Stimulated activated naive CD8-positive, alpha-beta T cell treated with anti-CD3 and anti-CD28 coated beads, Interleukin-15, amount 100 ng/mL, for 72 hours (primary cell): Measurements from ENCODE around the gene SH3RF1.
A peak's percentile ranks its signal among the peaks of the same experiment; 100 is the strongest.

Experiments
- ATAC-seq: fragments of 150-1000 bp; cut with Tn5 transposase; 2 replicates; pipeline ENCODE4 v1.10.0; 2021; ENCODE audit warnings: mild to moderate bottlenecking, moderate library complexity
- DNase-seq, 2 donors: peaks; one replicate each; pipeline ENCODE4 v3.0.0; 2021 to 2022
- H3K27ac Mint-ChIP-seq, 2 donors: one replicate each; pipeline ENCODE4 v1.8.0; 2022; ENCODE audit warnings: mild to moderate bottlenecking in 2 of 2, mixed read lengths in 2 of 2, moderate library complexity in 2 of 2
- H3K27me3 Mint-ChIP-seq: one replicate; pipeline ENCODE4 v1.8.0; 2022; ENCODE audit warnings: mixed read lengths
- H3K4me1 Mint-ChIP-seq: one replicate; pipeline ENCODE4 v1.8.0; 2022; ENCODE audit warnings: mild to moderate bottlenecking, mixed read lengths
- H3K4me3 Mint-ChIP-seq, 2 donors: one replicate each; pipeline ENCODE4 v1.8.0; 2022; ENCODE audit warnings: mild to moderate bottlenecking in 2 of 2, mixed read lengths in 2 of 2, moderate library complexity in 1 of 2
- H3K9me3 Mint-ChIP-seq, 2 donors: one replicate each; pipeline ENCODE4 v1.8.0; 2022; ENCODE audit warnings: mixed read lengths in 2 of 2

SH3RF1 gene

DNA sequence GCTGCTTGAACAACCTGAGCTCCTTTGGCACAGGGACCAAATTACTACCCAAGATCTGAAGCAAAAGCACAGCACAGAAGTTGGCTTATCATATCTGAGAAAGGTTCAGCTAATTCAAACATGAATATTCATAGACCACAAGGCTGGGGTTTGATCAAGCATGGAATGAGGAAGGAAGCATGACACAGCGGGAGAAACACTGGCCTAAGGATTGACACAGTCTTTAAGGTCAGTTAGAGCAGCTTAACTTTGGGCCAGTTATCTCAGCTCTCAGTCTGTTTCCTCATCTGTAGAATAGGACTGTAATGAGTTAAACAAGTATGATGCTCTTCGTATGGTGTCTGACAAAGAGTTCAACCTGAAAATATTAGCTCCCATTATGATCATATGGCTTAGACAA, 172.2 kb downstream of the SH3RF1 start:
- no peak for DNase-seq
- no peak overlapping the region for H3K4me3 Mint-ChIP-seq

DNA sequence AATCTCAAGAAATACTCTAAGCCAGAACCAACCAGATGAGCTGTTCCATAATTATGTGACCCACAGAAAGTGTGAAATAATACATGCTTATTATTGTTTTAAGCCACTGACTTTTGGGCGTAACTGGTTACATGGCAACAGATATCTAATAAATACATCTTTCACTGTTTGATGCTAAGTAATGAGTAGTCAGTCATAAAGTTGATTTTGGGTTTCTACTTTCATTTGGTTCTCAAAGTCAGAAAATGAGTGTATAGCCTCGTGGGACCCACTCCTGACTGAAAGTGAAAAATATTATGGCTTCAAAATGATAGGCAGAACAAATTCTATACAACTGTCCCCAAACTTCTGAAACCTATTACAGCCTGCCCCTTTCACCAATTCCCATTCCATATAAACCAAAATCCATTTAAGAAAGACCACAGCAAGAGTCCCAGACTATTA, 172.7 kb downstream of the SH3RF1 start:
- Mint-ChIP-seq H3K4me1 (no peaks in the 10 kb centered on the region), H3K27me3 (no peaks in the 10 kb centered on the region), H3K27ac (no peak overlapping the region), H3K4me3 (no peak overlapping the region), H3K9me3 (peaks cover 0 to 6% of the 10 kb centered on the region in 2 donors)
- no peak for DNase-seq
- ATAC-seq, result no peak

More for the DNA sequence above, 172.2 kb downstream of the SH3RF1 start:
- Mint-ChIP-seq H3K27me3 (no peaks in the 10 kb centered on the region), H3K4me1 (no peaks in the 10 kb centered on the region), H3K9me3 (peaks cover 0 to 6% of the 10 kb centered on the region in 2 donors), H3K27ac (no peak overlapping the region)
- ATAC-seq, result no peak

DNA sequence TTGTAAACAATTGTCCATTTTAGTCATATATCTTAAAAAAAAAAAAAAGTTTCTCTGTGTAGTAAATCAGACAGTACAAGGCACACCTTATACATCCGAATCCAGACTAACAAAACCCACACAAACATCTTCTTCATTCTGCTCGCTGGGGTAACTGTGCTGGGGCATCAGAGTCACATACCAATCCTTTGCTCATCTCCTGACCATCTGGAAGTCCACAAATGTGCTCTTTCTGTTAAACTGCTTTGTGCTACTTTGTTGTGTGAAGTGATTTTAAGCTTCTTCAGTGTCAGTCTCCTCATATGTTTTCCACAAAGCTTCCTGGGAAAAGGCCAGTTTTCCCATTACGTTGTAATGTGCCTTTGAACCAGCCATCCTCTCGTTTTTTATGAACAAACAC, 174.5 kb downstream of the SH3RF1 start:
- no peak overlapping the region for H3K4me3 Mint-ChIP-seq
- no peak overlapping the region for H3K27ac Mint-ChIP-seq
- H3K9me3 Mint-ChIP-seq, result peaks cover 4 to 6% of the 10 kb centered on the region in 2 donors
- H3K27me3 Mint-ChIP-seq, result no peaks in the 10 kb centered on the region
- DNase-seq (no peak), ATAC-seq (no peak)
- no peaks in the 10 kb centered on the region for H3K4me1 Mint-ChIP-seq

DNA sequence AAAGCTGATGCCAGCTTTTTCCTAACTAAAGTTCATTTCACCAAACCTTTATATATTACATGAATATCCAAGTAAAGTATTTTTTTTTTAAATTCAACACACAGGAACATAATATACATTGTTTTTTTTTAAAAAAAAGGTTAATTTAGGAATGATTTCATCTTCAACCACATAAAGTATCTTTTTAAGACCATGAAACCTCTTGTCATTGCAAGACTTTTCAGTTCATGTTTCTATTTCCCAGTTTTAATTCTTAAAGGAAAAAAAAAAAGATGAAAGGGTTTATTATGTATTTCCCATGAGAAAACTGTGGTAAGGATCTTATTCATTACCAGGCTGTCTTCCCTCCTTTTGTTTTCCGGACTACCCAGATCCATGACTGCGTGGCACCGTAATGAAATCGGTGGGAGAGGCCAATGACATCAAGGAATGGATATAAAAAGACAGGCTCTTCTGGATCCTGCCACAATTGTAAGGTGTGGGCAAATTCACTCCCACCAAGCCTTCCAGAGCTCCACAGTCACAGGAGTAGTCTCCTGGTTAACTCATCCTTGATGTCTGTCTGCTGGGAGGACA, 176.0 kb downstream of the SH3RF1 start:
- Mint-ChIP-seq H3K27me3 (no peaks in the 10 kb centered on the region), H3K4me1 (no peaks in the 10 kb centered on the region), H3K27ac (no peak overlapping the region), H3K4me3 (no peak overlapping the region), H3K9me3 (peaks cover 9 to 13% of the 10 kb centered on the region in 2 donors)
- ATAC-seq (no peak), DNase-seq (no peak)

DNA sequence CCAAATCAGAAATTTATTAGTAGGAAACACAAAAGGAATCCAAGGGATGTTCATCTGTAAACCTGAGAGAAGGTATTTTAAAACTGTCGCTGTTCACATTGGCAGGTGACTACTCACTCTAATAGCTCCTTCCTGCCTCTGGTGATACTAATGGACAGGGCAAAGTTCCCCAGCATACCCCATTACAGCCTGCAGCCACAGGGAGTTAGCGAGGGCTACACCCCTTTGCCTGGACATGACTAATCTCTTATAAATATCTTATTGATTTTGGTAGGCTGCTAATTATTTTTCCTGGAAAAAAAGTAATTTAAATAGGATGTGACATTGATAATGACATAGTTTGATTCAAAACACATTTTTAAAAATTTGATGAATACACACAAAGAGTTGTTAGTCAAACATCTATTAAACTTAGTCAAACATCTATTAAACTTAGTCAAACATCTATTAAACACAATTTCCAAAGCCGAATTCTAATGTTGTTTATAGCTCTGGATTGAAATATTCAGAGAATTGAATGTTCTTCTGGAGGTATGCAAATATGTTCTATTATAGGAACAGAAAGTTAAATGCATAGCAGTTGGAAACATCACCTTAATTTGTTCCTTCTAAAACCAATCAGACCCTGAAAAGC, 177.8 kb downstream of the SH3RF1 start:
- H3K4me1 Mint-ChIP-seq, result no peaks in the 10 kb centered on the region
- peaks cover 9 to 21% of the 10 kb centered on the region in 2 donors for H3K9me3 Mint-ChIP-seq
- ATAC-seq (no peak), DNase-seq (no peak)
- H3K4me3 Mint-ChIP-seq, result no peak overlapping the region
- no peak overlapping the region for H3K27ac Mint-ChIP-seq
- no peaks in the 10 kb centered on the region for H3K27me3 Mint-ChIP-seq

DNA sequence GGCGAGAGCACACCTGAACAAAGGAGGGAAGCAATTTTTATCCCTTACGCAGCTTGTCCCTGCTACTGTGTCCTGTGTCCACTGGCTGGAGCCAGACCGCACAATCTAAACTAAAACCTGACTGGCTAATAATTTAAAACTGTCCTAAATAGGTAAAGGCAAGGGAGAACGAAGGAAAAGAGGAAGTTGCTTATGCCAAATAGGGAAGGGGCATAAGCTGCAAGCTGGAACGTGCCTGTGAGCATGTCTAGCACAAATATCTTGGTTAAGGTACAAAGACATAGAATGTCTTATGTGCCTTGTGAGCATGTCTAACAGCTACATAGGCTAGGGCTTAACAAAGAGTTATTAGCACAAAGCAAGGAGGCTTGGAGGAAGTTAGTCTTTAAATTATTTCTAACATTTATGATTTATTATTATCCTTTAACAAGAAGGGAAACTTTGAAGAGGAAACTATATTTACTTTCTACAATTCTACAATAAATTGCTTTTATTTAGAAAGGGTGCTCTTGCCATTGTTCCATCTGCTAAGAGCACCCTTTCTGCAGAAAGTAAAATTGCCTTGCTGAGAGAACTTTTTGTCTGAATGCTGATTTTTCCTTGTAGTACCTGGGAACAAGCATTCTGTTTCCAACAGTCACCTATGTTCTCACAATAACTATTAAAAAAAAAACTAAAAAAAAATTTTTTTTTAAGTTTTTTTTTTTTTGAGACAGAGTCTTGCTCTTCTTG, 180.1 kb downstream of the SH3RF1 start:
- H3K4me3 Mint-ChIP-seq, result no peak overlapping the region
- DNase-seq (no peak), ATAC-seq (no peak)
- H3K4me1 Mint-ChIP-seq, result no peaks in the 10 kb centered on the region
- no peaks in the 10 kb centered on the region for H3K27me3 Mint-ChIP-seq
- H3K9me3 Mint-ChIP-seq, result peaks cover 9 to 15% of the 10 kb centered on the region in 2 donors
- no peak overlapping the region for H3K27ac Mint-ChIP-seq

DNA sequence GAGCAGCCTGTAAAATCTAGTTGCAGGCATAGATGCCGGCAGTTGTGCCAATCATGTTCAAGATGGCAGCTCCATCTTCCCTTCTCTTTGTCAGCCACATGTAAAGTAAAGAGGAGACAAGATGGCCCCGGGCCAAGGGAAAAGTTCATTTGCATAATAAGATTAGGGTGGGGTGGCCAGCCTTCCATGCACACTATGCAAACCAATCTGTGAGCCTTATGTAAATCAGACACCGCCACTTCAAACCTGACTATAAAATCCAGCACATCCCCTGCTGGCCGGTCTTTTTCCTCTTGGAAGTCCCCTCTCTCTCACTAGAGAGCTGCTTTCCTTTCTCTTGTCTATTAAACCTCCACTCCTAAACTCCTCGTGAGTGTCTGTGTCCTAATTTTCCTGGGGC, 181.8 kb downstream of the SH3RF1 start:
- peaks cover 9 to 15% of the 10 kb centered on the region in 2 donors for H3K9me3 Mint-ChIP-seq
- no peak overlapping the region for H3K4me3 Mint-ChIP-seq
- ATAC-seq (no peak), DNase-seq (no peak)
- H3K27ac Mint-ChIP-seq, result no peak overlapping the region
- no peaks in the 10 kb centered on the region for H3K27me3 Mint-ChIP-seq
- no peaks in the 10 kb centered on the region for H3K4me1 Mint-ChIP-seq

DNA sequence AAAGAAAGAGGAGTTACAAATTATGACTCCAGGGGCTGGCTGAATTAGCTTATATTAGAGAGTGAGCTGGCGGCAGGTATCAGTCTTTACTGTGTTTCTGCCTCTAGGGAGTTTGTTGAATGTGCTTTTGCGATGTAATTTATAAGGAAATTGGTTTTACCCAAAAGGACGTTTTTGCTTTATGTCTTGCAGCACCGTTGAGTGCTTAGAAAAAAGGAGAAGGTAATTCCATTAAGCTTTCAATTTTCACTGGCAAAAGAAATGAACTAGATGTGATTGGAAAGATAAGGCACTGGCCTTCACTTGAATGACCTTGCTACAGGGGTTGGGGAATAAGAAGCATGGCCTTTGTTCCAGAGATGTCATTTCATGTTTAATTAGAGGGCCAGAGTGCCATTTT, 185.8 kb downstream of the SH3RF1 start:
- peaks cover 0 to 7% of the 10 kb centered on the region in 2 donors for H3K9me3 Mint-ChIP-seq
- no peak for ATAC-seq
- H3K4me3 Mint-ChIP-seq, result no peak overlapping the region
- H3K4me1 Mint-ChIP-seq, result peaks cover 7% of the 10 kb centered on the region
- peaks cover 15% of the 10 kb centered on the region for H3K27me3 Mint-ChIP-seq
- DNase-seq, result no peak
- no peak overlapping the region for H3K27ac Mint-ChIP-seq

DNA sequence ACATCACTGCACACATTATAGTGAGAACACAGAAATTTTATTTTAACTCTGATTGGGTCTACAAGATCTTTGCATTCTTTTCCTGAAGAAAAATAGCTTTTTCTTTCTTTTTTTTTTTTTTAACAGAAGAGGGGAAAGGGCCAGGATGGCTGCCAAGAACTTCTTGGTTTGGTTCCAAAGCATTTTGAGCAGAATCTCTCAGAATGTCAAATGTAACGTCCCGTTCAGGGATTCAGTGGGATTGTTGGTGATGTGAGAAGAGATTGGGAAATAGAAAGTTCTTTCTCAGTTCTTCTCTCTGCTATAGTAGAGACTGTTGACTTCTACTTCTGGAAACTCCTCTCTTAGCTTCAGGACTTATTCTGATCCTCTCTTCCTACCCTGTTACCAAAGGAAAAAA, 189.8 kb downstream of the SH3RF1 start:
- Mint-ChIP-seq H3K27me3 (peaks cover 15% of the 10 kb centered on the region), H3K27ac (no peak overlapping the region), H3K4me3 (no peak overlapping the region), H3K9me3 (no peaks in the 10 kb centered on the region), H3K4me1 (peaks cover 14% of the 10 kb centered on the region)
- ATAC-seq (no peak), DNase-seq (no peak)

DNA sequence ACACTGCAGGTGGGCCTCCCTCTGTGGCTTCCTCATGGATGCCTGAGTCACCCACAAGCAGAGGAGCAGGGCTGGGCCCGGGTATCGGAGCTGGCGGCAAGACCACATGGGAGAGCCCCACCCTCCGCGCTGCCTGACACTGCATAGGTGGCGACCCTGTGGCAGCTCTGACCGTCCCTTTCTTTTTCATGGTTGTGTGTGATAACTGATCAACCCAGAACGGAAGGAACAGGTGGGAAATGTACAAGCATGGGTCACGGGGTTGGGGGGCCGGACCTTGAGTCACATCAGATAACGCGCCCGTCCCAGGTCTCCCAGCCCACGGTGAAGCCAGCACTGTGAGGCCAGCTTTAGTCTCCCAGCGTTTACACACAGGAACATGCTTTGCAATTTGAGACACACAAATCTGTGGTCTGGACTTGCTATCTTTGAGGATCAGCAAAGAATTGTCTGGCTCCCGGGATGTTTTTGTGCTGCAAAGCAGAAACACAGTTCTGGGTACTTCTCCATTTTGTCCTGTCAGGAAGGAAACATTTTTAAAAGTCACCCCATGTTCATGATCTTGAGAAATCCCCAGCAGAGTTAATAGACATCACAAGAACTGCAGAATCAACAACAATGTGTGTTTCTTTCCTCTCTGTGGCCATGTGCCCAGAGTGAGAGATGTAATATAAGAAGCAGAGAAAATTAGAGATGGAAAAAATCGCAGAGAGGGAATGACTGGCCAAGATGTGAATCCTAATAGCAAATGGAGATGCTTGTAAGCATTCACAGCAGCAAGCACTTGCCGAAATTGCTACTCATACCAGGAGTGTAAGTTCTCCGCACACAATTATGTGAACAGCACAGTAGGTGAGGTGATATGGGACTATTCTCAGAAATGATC, 190.6 kb downstream of the SH3RF1 start:
- peak; percentile 8 to 35 for DNase-seq
- Mint-ChIP-seq H3K4me3 (peak overlapping the region; percentile 73 to 74), H3K9me3 (no peaks in the 10 kb centered on the region), H3K4me1 (peaks cover 14% of the 10 kb centered on the region), H3K27me3 (peaks cover 15% of the 10 kb centered on the region), H3K27ac (peak overlapping the region; percentile 55 to 65)
- peak; percentile 87 for ATAC-seq

DNA sequence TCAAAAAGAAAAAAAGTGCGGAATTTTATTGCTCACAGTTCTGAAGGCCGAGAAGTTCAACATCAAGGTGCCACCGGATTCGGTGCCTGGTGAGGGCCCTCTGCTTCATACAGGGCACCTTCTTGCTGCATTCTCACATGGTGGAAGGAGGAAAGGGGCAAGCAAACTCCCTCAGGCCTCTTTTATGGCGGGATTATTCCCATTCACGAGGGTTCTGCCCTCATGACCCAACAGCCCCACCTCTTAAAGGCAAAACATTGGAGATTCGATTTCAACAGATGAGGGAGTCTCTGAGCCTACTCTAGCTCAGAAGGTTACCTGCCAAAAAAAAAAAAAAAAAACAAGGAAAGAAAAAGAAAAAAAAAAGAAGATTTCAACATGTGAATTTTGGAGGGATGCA, 196.6 kb downstream of the SH3RF1 start:
- Mint-ChIP-seq H3K4me1 (no peaks in the 10 kb centered on the region), H3K9me3 (no peaks in the 10 kb centered on the region), H3K27me3 (no peaks in the 10 kb centered on the region), H3K4me3 (no peak overlapping the region), H3K27ac (peak overlapping the region in 1 of 2 donors; percentile 77)
- ATAC-seq, result no peak
- no peak for DNase-seq

DNA sequence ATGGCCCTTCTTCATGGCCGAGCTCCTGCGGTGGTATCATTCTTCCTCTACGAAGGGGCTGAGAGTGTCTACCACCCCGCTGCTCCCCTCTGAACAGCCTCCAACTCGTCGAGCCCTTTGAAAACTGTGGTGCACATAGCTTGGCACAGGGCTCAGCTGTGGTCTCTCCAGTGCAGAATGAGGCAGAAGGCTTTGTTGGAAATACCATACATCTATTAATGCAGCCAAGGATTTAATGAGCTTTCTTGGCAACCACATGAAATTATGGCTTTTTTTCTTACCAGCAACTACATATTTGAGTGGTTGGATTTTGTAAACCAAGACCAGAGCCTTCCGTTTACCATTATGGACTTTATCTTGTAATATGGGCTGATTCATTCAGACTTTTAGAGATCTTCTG, 199.0 kb downstream of the SH3RF1 start:
- H3K4me3 Mint-ChIP-seq, result no peak overlapping the region
- DNase-seq (no peak), ATAC-seq (no peak)
- H3K27me3 Mint-ChIP-seq, result no peaks in the 10 kb centered on the region
- H3K27ac Mint-ChIP-seq, result no peak overlapping the region
- H3K9me3 Mint-ChIP-seq, result no peaks in the 10 kb centered on the region
- H3K4me1 Mint-ChIP-seq, result peaks cover 9% of the 10 kb centered on the region

DNA sequence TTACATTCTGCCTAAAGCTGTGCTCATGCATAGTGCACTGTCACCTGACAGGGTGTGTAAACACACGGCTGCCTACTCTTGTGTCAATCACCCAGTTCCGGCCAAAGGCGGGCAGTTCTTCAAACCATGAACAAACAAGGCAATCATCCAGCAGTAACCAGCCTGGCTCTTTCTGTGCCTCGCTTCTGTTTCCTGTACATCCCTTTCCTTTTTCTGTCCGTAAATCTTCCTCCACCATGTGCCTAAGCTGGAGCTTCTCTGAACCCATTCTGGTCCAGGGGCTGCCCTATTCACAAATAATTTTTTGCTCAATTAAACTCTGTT, 199.9 kb downstream of the SH3RF1 start:
- H3K4me3 Mint-ChIP-seq, result no peak overlapping the region
- no peak for DNase-seq
- H3K27me3 Mint-ChIP-seq, result no peaks in the 10 kb centered on the region
- H3K27ac Mint-ChIP-seq, result no peak overlapping the region
- no peaks in the 10 kb centered on the region for H3K9me3 Mint-ChIP-seq
- ATAC-seq, result no peak
- H3K4me1 Mint-ChIP-seq, result peaks cover 9% of the 10 kb centered on the region

DNA sequence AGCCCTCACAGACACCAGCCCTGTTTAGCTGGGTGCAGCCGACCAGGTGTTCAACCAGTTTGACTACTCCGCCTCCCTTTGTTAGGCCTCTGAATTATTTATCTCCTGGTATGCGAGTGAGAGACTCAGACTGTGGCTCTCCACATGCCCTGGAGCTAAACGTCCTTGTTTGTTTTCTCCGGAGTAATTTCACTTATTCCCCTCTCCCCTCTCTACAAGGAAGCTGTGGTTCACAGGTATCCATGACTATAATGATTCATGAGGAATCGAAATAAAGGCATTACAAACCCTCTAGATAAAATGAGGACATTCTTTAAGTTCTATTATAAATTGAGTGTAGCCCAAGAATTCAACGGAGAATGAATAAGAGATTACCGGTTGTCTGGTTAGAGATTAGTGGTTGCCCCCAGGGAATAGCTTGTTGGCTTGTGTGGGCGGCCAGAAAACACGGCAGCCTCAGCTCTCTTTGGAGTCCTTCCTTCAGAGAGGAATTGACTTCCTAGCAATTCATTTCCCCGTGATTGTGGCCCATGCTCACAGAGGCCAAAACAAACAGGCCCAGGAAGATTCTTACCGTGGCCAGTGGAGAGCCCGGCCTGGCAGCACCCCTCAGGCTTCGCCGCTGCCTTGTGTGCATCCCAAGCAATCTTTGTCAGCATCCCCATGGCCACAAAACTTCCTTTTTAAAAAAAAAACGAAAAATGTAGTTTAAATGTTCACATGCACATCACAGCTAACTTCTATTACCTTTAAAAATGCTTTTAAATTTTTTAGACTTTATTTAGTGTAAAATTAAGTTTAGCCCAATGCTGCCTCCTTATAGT, 200.5 kb downstream of the SH3RF1 start:
- Mint-ChIP-seq H3K27ac (no peak overlapping the region), H3K4me1 (peaks cover 9% of the 10 kb centered on the region), H3K27me3 (no peaks in the 10 kb centered on the region), H3K4me3 (no peak overlapping the region), H3K9me3 (no peaks in the 10 kb centered on the region)
- ATAC-seq (no peak), DNase-seq (no peak)

DNA sequence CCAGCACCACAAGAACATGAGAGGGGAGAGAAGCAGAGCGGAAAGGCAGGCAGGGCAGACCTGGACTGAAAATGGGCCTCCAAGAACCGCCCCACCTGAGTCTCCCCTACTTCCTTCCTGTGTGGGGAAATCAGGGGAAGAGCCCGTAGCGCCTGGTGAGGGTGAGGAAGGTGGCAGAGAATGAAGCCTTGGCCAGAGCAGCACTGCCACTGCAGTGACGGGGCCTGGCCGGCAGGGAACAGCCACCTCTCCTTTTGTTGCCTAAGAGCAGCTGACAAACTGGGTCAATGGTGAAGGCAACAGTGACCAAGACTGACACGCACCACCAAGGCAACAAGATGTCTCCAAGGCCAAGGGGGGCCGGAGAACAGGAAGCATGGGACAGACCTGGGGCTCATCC, 202.3 kb downstream of the SH3RF1 start:
- ATAC-seq, result peak; percentile 33
- no peak for DNase-seq
- H3K4me3 Mint-ChIP-seq, result no peak overlapping the region
- H3K27ac Mint-ChIP-seq, result no peak overlapping the region
- H3K9me3 Mint-ChIP-seq, result no peaks in the 10 kb centered on the region
- no peaks in the 10 kb centered on the region for H3K27me3 Mint-ChIP-seq
- peaks cover 9% of the 10 kb centered on the region for H3K4me1 Mint-ChIP-seq
